Measurements from ENCODE around the gene DMD.

DNA sequence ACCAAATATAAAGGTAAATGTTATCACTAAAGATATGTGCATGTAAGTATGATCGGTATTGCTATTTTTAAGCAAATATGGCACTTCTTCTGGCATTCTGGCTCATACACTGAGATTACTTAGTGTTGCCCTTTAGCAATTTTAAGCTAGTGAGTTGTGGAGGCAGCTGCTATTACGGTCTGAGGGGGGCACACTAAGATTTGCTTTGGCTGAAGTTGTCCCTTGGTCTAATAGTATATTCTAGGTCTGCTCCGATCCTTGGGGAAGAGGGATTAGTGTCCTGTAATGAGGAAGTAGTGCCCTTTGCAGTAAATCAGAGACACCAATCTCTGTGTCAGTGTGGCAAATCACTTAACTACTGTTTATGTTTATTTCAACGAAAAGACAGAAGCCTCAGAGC lies 1943.0 kb downstream of the DMD start:
- TF ChIP-seq EZH2 (IDR thresholded peaks at IDR 0.05) = no peak
- no peak for TF ChIP-seq POLR2AphosphoS5 (IDR thresholded peaks at IDR 0.05; ENCODE audit: borderline replicate concordance, low read depth, low read length)
- no peak for TF ChIP-seq FOXP2 (optimal IDR thresholded peaks at IDR 0.05; ENCODE audit: control extremely low read depth, extremely low read length, insufficient read depth)
